Thymus (tissue), 11 donors: ENCODE results near the gene FIZ1. TPM values are rescaled to one million over a fixed set of nuclear protein-coding genes. Genes with fewer than 3 reads are reported as not detected.

Experiments
- DNase-seq, 9 donors: peaks; one replicate each; pipeline ENCODE4 v3.0.0-alpha.2; 2013; ENCODE audit warnings: low spot score in 9 of 9, low read depth in 6 of 9, missing footprints in 1 of 9
- H3K27ac ChIP-seq, 2 donors: one replicate each; pipeline ENCODE4 v1.5.1; 2013; ENCODE audit warnings: control low read depth in 1 of 2, low read depth in 1 of 2, low read length in 1 of 2, mild to moderate bottlenecking in 1 of 2, moderate library complexity in 1 of 2
- H3K27me3 ChIP-seq, 2 donors: one replicate each; pipeline ENCODE4 v1.5.1; 2013; ENCODE audit warnings: low read length in 1 of 2; ENCODE audit not compliant: control insufficient read depth in 2 of 2, insufficient read depth in 1 of 2
- H3K36me3 ChIP-seq, 2 donors: one replicate each; pipeline ENCODE4 v1.5.1; 2013; ENCODE audit warnings: low read length in 1 of 2, mild to moderate bottlenecking in 1 of 2, moderate library complexity in 1 of 2; ENCODE audit not compliant: control insufficient read depth in 2 of 2, insufficient read depth in 2 of 2
- H3K4me1 ChIP-seq, 2 donors: one replicate each; pipeline ENCODE4 v1.5.1; 2013; ENCODE audit warnings: low read length in 2 of 2; ENCODE audit not compliant: control insufficient read depth in 2 of 2, insufficient read depth in 2 of 2
- H3K4me3 ChIP-seq, 2 donors: one replicate each; pipeline ENCODE4 v1.5.1; 2013; ENCODE audit warnings: low read length in 2 of 2, control low read depth in 1 of 2, mild to moderate bottlenecking in 1 of 2
- H3K9me3 ChIP-seq, 2 donors: one replicate each; pipeline ENCODE4 v1.5.1; 2013; ENCODE audit warnings: low read length in 1 of 2, mild to moderate bottlenecking in 1 of 2; ENCODE audit not compliant: control insufficient read depth in 2 of 2, insufficient read depth in 1 of 2
- WGBS: extraction: QIAGEN DNeasy Blood & Tissue Kit; methylation state at CpG from one replicate; pipeline ENCODE4 v1.1.7; 2013; 5-methylcytosine and 5-hydroxymethylcytosine counted together
- polyA plus RNA-seq: library from polyadenylated mRNA; stranded (reverse); fragments of 200-250 nt; gene quantifications from one replicate; pipeline ENCODE4 v1.2.3, GENCODE V29; 2013
- total RNA-seq: library from RNA; stranded (reverse); fragments of 120-200 nt; gene quantifications from one replicate; pipeline ENCODE4 v1.2.4, GENCODE V29; 2013
- donor health status: healthy.

Gene FIZ1
- total and polyA plus RNA-seq, 2 donors, result 4.6 to 11.9 TPM

GRCh38 chr19:55611300-55611982 is 12.1 kb upstream of the FIZ1 start:
- Histone ChIP-seq H3K9me3 (no peaks in the 10 kb centered on the region), H3K36me3 (peaks cover 14 to 41% of the 10 kb centered on the region in 2 donors)
- WGBS, result 95% methylated on average over 15 of the region's 15 CpGs

GRCh38 chr19:55609326-55609725 is 10.0 kb upstream of the FIZ1 start:
- Histone ChIP-seq H3K27ac (no peak overlapping the region), H3K27me3 (no peaks in the 10 kb centered on the region), H3K4me3 (no peak overlapping the region), H3K9me3 (no peaks in the 10 kb centered on the region), H3K36me3 (peaks cover 12 to 20% of the 10 kb centered on the region in 2 donors), H3K4me1 (peaks cover 10 to 21% of the 10 kb centered on the region in 2 donors)
- 97% methylated on average over 5 of the region's 5 CpGs for WGBS
- DNase-seq, result no peak

More at GRCh38 chr19:55611300-55611982, 12.1 kb upstream of the FIZ1 start:
- Histone ChIP-seq H3K4me1 (peaks cover 2 to 7% of the 10 kb centered on the region in 2 donors), H3K27me3 (no peaks in the 10 kb centered on the region), H3K27ac (no peak overlapping the region), H3K4me3 (no peak overlapping the region)
- DNase-seq, result no peak

DNA sequence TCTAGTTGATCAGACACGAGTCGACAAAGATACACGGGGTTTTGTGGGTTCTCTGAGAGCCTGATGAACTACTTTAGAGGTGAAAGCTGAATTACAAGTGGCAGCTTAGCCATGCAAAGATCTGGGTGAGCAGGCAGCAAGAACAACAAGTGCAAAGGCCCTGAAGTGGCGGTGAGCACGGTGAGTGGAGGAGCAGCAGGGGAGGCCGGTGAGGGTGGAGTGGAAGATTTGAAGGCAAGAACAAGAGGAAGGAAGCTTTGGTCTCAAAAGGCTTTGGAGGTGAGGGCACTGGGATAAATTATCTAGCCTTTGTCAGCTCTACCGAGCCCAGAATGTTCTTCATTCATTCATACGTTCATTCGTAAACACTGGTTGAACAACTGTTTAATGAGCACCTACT is 7.5 kb upstream of the FIZ1 start:
- WGBS, result 81% methylated on average over 9 of the region's 9 CpGs
- Histone ChIP-seq H3K27ac (peak overlapping the region in 1 of 2 donors; percentile 86), H3K27me3 (no peaks in the 10 kb centered on the region), H3K9me3 (no peaks in the 10 kb centered on the region), H3K36me3 (peaks cover 11 to 12% of the 10 kb centered on the region in 2 donors), H3K4me3 (peak overlapping the region in 1 of 2 donors; percentile 81), H3K4me1 (peaks cover 10 to 30% of the 10 kb centered on the region in 2 donors)
- no peak for DNase-seq

GRCh38 chr19:55606471-55606787 is 7.1 kb upstream of the FIZ1 start:
- H3K4me3 ChIP-seq, result peak overlapping the region; percentile 81 to 87
- no peaks in the 10 kb centered on the region for H3K27me3 ChIP-seq
- H3K36me3 ChIP-seq, result peaks cover 11 to 12% of the 10 kb centered on the region in 2 donors
- 33% methylated on average over 12 of the region's 12 CpGs for WGBS
- no peak for DNase-seq
- H3K4me1 ChIP-seq, result peaks cover 10 to 34% of the 10 kb centered on the region in 2 donors
- H3K27ac ChIP-seq, result peak overlapping the region; percentile 22 to 86
- H3K9me3 ChIP-seq, result no peaks in the 10 kb centered on the region

GRCh38 chr19:55605637-55606470 is 6.5 kb upstream of the FIZ1 start, which contains the start of gene ZNF865:
TSS of gene ZNF865 (plus strand) at chr19:55605647. CDS start at chr19:55613619, 7,972 bp downstream.
- H3K4me1 ChIP-seq, result peaks cover 15 to 40% of the 10 kb centered on the region in 2 donors
- under 1% methylated on average over 44 of the region's 44 CpGs for WGBS

DNA sequence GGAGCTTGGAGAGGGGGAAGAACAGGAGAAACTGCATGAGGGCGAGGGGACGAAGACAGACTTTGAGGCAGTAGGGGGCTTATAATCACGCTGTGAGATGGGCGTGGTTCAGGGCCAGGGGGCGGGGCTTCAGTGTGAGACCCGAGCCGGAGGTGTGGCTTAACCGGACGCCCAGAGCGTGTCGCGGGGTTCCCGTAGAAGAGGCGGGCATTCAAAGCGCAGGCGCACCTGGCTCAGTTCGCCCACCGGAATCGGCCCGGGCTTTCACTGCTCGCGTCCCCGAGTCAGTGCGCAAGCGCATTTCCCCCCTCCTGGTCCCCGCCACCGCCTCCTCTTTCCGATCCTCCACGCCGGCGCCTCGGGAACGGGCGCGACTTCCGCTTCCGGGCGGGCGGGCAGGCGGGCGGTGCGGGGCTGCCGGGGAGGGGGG is 5.9 kb upstream of the FIZ1 start:
- DNase-seq, result peak; percentile 87 to 98 (median 92)
- H3K4me3 ChIP-seq, result peak overlapping the region; percentile 56 to 87
- H3K27me3 ChIP-seq, result no peaks in the 10 kb centered on the region
- WGBS, result 2% methylated on average over 43 of the region's 43 CpGs
- peak overlapping the region; percentile 86 to 97 for H3K27ac ChIP-seq
- H3K4me1 ChIP-seq, result peaks cover 16 to 44% of the 10 kb centered on the region in 2 donors
- H3K9me3 ChIP-seq, result no peaks in the 10 kb centered on the region
- H3K36me3 ChIP-seq, result peaks cover 8 to 11% of the 10 kb centered on the region in 2 donors

More at GRCh38 chr19:55605637-55606470, 6.5 kb upstream of the FIZ1 start, which contains the start of gene ZNF865:
- no peaks in the 10 kb centered on the region for H3K27me3 ChIP-seq
- peaks cover 11 to 12% of the 10 kb centered on the region in 2 donors for H3K36me3 ChIP-seq
- H3K9me3 ChIP-seq, result no peaks in the 10 kb centered on the region
- peak within 1 kb of the TSS; percentile 86 to 97 for H3K27ac ChIP-seq
- H3K4me3 ChIP-seq, result peak within 1 kb of the TSS; percentile 81 to 87
- DNase-seq, result peak in 6 of 9 donors; percentile 49 to 86 (median 70)

DNA sequence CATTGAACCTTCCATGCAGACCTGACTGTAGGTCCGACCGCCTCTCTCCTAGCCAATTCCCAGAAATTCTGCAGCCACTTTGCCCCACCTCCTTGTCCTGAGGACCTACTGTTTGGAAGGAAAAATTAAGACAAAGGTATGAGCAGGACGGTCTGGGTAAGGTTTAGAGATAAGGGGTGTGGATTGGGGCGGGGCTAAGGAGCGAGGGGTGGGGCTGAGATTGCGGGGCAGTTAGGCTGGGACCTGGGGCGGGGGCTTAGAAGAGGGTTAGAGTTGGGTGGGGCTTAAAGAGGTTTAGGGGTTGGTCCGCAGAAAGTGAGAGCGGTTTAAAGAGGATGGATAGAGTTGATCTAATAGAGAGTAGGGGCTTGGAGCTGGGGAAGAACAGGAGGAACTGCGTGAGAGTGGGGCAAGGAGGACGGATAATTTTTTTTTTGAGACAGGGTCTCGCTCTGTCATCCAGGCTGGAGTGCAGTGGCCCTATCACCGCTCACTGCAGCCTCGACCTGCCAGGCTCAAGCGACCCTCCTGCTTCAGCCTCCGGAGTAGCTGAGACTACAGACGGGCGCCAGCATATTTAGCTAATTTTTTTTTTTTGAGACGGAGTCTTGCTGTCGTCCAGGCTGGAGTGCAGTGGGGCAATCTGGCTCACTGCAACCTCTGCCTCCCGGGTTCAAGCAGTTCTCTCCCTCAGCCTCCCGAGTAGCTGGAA is 4.4 kb upstream of the FIZ1 start:
- peaks cover 0 to 4% of the 10 kb centered on the region in 2 donors for H3K36me3 ChIP-seq
- peaks cover 16 to 46% of the 10 kb centered on the region in 2 donors for H3K4me1 ChIP-seq
- 92% methylated on average over 22 of the region's 22 CpGs for WGBS
- H3K4me3 ChIP-seq, result no peak overlapping the region
- no peak overlapping the region for H3K27ac ChIP-seq
- peaks cover 0 to 7% of the 10 kb centered on the region in 2 donors for H3K9me3 ChIP-seq
- no peak for DNase-seq
- H3K27me3 ChIP-seq, result no peaks in the 10 kb centered on the region

DNA sequence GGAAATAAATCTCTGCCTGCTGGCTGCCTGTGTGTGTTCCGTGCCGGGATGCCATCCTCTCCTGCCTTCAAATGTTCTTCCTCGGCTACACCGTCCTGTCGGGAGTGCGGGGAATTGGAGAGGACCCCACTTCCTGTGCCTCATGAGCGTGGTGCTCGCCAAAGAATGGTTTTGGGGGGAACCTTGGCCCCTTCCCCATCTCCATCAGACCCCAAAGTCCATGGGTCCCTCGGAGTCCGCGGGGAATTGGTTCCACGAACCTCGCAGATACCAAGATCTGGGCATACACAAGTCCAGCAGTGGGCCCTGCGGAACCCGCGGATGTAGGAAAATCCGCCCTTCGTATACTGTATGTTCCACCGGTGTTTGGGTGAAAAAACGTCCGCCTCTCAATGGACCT is 3.8 kb upstream of the FIZ1 start:
- Histone ChIP-seq H3K4me3 (no peak overlapping the region), H3K4me1 (peaks cover 16 to 49% of the 10 kb centered on the region in 2 donors), H3K36me3 (peaks cover 0 to 4% of the 10 kb centered on the region in 2 donors), H3K27ac (no peak overlapping the region), H3K27me3 (no peaks in the 10 kb centered on the region), H3K9me3 (peaks cover 0 to 7% of the 10 kb centered on the region in 2 donors)
- WGBS, result 98% methylated on average over 21 of the region's 21 CpGs
- no peak for DNase-seq
